ENCODE data around the gene GSTM3.

GSTM3 gene

GRCh38 chr1:109740615-109741373, at the start of gene GSTM3:
TSS of gene GSTM3 (minus strand) at chr1:109741038. CDS start at chr1:109740287, 751 bp downstream.
- DNase-seq, result no peak

- DNase-seq, result no peak
Measured at GRCh38 chr1:109790329-109790728, 49.5 kb upstream of the GSTM3 start.

GRCh38 chr1:109789551-109790180, 48.8 kb upstream of the GSTM3 start:
- DNase-seq, result no peak

GRCh38 chr1:109788695-109789521, 48.1 kb upstream of the GSTM3 start:
- DNase-seq, result no peak

- DNase-seq, result no peak
Measured at GRCh38 chr1:109787845-109788601, 47.2 kb upstream of the GSTM3 start.

- no peak for DNase-seq
Measured at GRCh38 chr1:109787211-109787844, 46.5 kb upstream of the GSTM3 start.

- no peak for DNase-seq
Measured at GRCh38 chr1:109786531-109787021, 45.7 kb upstream of the GSTM3 start.

GRCh38 chr1:109786112-109786480, 45.3 kb upstream of the GSTM3 start:
- DNase-seq, result no peak

GRCh38 chr1:109785446-109786111, 44.7 kb upstream of the GSTM3 start:
- DNase-seq, result no peak

GRCh38 chr1:109784551-109785252, 43.9 kb upstream of the GSTM3 start:
- no peak for DNase-seq

GRCh38 chr1:109783436-109783835, 42.6 kb upstream of the GSTM3 start:
- no peak for DNase-seq

- peak; percentile 21 for DNase-seq
Measured at GRCh38 chr1:109782927-109783326, 42.1 kb upstream of the GSTM3 start.

- DNase-seq, result no peak
Measured at GRCh38 chr1:109782514-109782913, 41.7 kb upstream of the GSTM3 start.

- no peak for DNase-seq
Measured at GRCh38 chr1:109781806-109782205, 41.0 kb upstream of the GSTM3 start.

GRCh38 chr1:109780982-109781381, 40.1 kb upstream of the GSTM3 start:
- no peak for DNase-seq

- no peak for DNase-seq
Measured at GRCh38 chr1:109777980-109778625, 37.3 kb upstream of the GSTM3 start.

GRCh38 chr1:109777436-109777835, 36.6 kb upstream of the GSTM3 start:
- DNase-seq, result no peak

GRCh38 chr1:109776911-109777310, 36.1 kb upstream of the GSTM3 start:
- DNase-seq, result peak; percentile 24

- DNase-seq, result no peak
Measured at GRCh38 chr1:109776206-109776835, 35.5 kb upstream of the GSTM3 start.

- DNase-seq, result no peak
Measured at GRCh38 chr1:109775398-109775797, 34.6 kb upstream of the GSTM3 start.

All from DMS 273 treated with DMSO at 0.1 percent for 48 hours (cell line).